ENCODE measurements around the gene CFAP61.

GRCh38 chr20:20299904-20300303, 247.6 kb downstream of the CFAP61 start:
- no peak for TF ChIP-seq EP300 (IDR thresholded peaks at IDR 0.05)
- TF ChIP-seq POLR2A (IDR thresholded peaks at IDR 0.05): no peak
- TF ChIP-seq CTCF (IDR thresholded peaks at IDR 0.05): no peak
